Upper lobe of right lung (tissue), 1 donor: ENCODE data around the gene NOD1. TPM values are rescaled to one million over a fixed set of nuclear protein-coding genes. Genes with fewer than 3 reads are reported as not detected.

Experiments
- ATAC-seq: fragments of 200-7000 bp; cut with Tn5 transposase; one replicate; pipeline ENCODE4 v1.9.1; 2020; ENCODE audit warnings: mild to moderate bottlenecking, moderate library complexity
- DNase-seq: peaks from one replicate; pipeline ENCODE4 v3.0.0-alpha.2; 2020
- H3K27ac ChIP-seq: fragments of 200-600 bp; one replicate; pipeline ENCODE4 v1.8.0; 2022
- H3K27me3 ChIP-seq: fragments of 200-600 bp; one replicate; pipeline ENCODE4 v1.8.0; 2022; ENCODE audit warnings: mild to moderate bottlenecking
- H3K36me3 ChIP-seq: fragments of 200-600 bp; one replicate; pipeline ENCODE4 v1.8.0; 2022
- H3K4me1 ChIP-seq: fragments of 200-600 bp; one replicate; pipeline ENCODE4 v1.8.0; 2022
- H3K4me3 ChIP-seq: fragments of 200-600 bp; one replicate; pipeline ENCODE4 v1.8.0; 2022; ENCODE audit warnings: mild to moderate bottlenecking
- H3K9me3 ChIP-seq: fragments of 200-600 bp; one replicate; pipeline ENCODE4 v1.8.0; 2022
- intact Hi-C: fragments of 100-400 bp; cut with DNase I; formaldehyde crosslinking; loops from one replicate; pipeline ENCODE4 v1.11.0; 2022
- total RNA-seq: library from RNA; stranded (reverse); fragmentation: NEBNext Ultra II Directional; extraction: Animal tissue kit (Norgen Biotek cat#: 25700); gene quantifications from one replicate; pipeline ENCODE4 v1.2.1, GENCODE V29; 2021
- TF ChIP-seq, protein P1 (sequence below): fragments of 200-600 bp; IDR thresholded peaks from one replicate; pipeline ENCODE4 v1.8.0; 2022; ENCODE audit warnings: antibody characterized with exemption
- donor health status: DM: no; HTN: yes; CAD: no; lungs with severe emphysema.

The NOD1 gene
- total RNA-seq, 1 donor from 2014 or later: 43.5 TPM

DNA sequence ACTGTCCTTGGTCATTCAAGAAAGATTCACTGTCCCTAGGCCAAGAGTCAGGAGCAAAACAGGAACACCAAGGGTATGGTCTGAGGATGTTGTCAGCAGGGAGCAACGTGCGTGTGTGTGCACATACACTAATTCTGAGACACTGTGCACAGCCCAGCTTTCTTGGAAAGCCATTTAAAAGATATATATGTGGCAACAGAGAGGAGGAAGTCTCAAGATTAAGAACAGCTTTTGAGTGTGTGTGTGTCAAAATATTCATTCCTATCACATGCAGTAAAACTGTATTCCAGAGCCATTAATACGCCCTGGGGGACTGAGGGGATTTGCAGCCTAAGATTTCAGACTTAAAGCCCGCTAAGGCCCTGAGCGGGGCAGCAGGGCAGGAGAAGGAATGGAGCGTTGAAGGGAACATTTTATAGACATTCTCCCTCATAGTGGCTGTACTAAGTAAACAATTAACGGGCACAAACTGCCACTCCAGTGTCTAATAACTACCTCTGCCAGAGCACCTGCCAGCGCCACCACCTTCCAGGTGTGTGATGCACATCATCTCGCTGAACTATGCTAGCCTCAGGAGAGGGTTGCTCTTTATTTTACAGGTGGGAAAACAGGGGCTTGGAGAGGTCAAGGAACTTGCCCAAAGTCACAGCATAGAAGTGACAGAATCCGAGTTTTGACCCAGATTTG is 2.0 kb downstream of the NOD1 start:
- Histone ChIP-seq H3K9me3 (no peaks in the 10 kb centered on the region), H3K4me1 (peaks cover 67% of the 10 kb centered on the region), H3K4me3 (peak overlapping the region; percentile 67), H3K27me3 (no peaks in the 10 kb centered on the region), H3K27ac (peak overlapping the region; percentile 94), H3K36me3 (no peaks in the 10 kb centered on the region)
- ATAC-seq: peak; percentile 31
- no peak for DNase-seq
- TF ChIP-seq, protein P1, sequence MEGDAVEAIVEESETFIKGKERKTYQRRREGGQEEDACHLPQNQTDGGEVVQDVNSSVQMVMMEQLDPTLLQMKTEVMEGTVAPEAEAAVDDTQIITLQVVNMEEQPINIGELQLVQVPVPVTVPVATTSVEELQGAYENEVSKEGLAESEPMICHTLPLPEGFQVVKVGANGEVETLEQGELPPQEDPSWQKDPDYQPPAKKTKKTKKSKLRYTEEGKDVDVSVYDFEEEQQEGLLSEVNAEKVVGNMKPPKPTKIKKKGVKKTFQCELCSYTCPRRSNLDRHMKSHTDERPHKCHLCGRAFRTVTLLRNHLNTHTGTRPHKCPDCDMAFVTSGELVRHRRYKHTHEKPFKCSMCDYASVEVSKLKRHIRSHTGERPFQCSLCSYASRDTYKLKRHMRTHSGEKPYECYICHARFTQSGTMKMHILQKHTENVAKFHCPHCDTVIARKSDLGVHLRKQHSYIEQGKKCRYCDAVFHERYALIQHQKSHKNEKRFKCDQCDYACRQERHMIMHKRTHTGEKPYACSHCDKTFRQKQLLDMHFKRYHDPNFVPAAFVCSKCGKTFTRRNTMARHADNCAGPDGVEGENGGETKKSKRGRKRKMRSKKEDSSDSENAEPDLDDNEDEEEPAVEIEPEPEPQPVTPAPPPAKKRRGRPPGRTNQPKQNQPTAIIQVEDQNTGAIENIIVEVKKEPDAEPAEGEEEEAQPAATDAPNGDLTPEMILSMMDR: no peak
- intact Hi-C loops: no loop called here

DNA sequence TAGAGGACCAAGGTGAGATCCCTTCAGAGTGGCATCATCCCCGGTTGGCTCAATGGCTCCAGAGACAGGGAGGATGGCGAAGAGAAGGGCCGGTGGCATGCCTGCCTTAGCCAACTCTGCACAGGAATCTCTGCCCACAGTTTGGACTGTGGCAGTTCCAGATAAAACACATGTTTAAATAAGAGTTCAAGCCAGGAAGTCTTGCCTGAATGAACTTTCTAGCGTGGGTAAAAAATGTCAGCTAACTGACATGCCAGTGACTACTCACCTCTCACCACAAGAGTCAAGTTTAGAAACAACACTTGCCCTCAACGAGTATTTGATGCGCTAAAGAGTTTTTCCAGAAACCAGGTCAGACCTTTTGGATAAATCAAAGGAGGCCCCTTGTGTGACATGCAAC is 3.0 kb downstream of the NOD1 start:
- no peak for DNase-seq
- H3K36me3 ChIP-seq: no peaks in the 10 kb centered on the region
- intact Hi-C loops: no loop called here
- TF ChIP-seq, protein P1: no peak
- no peak overlapping the region for H3K27ac ChIP-seq
- no peaks in the 10 kb centered on the region for H3K9me3 ChIP-seq
- ATAC-seq: no peak
- H3K4me1 ChIP-seq: peaks cover 76% of the 10 kb centered on the region
- H3K27me3 ChIP-seq: no peaks in the 10 kb centered on the region
- no peak overlapping the region for H3K4me3 ChIP-seq

DNA sequence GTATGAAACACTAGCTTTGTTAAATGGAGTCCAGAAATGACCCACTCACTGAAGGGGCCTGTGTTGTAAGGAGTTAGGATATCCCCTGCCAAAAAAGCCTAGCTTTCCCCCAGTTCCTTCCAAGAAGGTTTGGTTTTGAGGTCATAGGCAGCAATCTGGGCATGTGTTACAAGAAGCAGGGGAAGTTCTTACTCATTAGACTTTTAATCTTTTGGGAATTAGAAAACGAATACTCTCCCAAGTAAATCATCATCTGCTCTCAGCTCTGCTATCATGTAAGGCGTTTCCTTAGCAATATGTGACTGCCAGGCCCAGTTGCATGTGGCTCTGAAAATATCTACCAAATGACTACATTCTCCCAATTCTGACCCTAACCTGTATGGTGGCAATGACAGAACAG is 3.7 kb downstream of the NOD1 start:
- H3K9me3 ChIP-seq: no peaks in the 10 kb centered on the region
- ATAC-seq (no peak), DNase-seq (no peak)
- TF ChIP-seq, protein P1: no peak
- H3K27ac ChIP-seq: no peak overlapping the region
- no peaks in the 10 kb centered on the region for H3K27me3 ChIP-seq
- no peak overlapping the region for H3K4me3 ChIP-seq
- H3K4me1 ChIP-seq: peaks cover 82% of the 10 kb centered on the region
- intact Hi-C loops: no loop called here
- no peaks in the 10 kb centered on the region for H3K36me3 ChIP-seq

DNA sequence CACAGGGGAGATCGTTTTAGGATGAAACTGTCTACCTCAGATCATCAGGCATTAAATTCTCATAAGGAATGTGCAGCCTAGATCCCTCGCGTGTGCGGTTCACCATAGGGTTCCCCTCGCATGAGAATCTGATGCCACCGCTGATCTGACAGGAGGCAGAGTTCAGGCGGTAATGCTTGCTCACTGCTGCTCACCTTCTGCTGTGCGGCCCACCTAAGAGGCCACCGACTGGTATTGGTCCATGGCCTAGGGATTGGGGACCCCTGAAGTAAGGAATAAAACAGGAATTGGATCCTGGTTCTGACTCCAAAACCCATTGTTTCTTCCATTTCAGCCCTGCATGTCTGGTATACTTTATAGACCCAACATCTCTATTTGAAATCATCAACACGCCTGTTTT is 4.1 kb downstream of the NOD1 start:
- ATAC-seq: no peak
- Histone ChIP-seq H3K36me3 (no peaks in the 10 kb centered on the region), H3K27me3 (no peaks in the 10 kb centered on the region), H3K9me3 (no peaks in the 10 kb centered on the region), H3K4me3 (no peak overlapping the region), H3K27ac (no peak overlapping the region), H3K4me1 (peaks cover 85% of the 10 kb centered on the region)
- TF ChIP-seq, protein P1: no peak
- DNase-seq: no peak
- intact Hi-C loops: no loop called here

DNA sequence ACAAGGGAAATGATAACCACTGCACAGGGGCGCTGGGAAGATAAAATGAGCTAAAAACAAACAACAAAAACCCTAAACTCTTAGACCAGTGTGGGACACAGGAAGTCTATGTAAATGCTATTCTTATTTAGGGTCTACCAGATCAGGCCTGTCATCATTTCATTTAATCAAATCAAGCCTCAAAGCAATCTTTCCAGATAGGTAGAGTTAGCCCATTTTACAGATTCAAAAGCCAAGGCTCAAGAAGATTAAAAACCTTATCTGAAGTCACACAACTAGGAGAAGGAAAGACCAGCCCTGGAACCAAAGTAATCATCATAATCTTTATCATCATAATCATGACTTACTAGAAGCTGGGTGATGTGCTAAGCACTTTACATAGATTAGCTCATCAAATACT is 4.7 kb downstream of the NOD1 start:
- intact Hi-C loops: no loop called here
- H3K27ac ChIP-seq: peak overlapping the region; percentile 68
- no peaks in the 10 kb centered on the region for H3K36me3 ChIP-seq
- no peaks in the 10 kb centered on the region for H3K9me3 ChIP-seq
- DNase-seq (no peak), ATAC-seq (no peak)
- peaks cover 86% of the 10 kb centered on the region for H3K4me1 ChIP-seq
- H3K4me3 ChIP-seq: no peak overlapping the region
- TF ChIP-seq, protein P1: no peak
- no peaks in the 10 kb centered on the region for H3K27me3 ChIP-seq
